PC-9 (cell line): Measurements from ENCODE around the gene RNASEH1. TPM values are rescaled to one million over a fixed set of nuclear protein-coding genes. Genes with fewer than 3 reads are reported as not detected.

Experiments used
- BruUV-seq: library from RNA; stranded (reverse); fragments of 400-500 nt; replicated peaks from 2 replicates; lab custom pipeline; 2021; lab: Mats Ljungman, UMichigan
- CTCF ChIA-PET: fragments of 300-600 bp; sonication (Branson Sonifier 250); formaldehyde crosslinking; loops from one replicate; lab custom pipeline; 2022; ENCODE audit warnings: antibody characterized with exemption; lab: Charles Lee
- POLR2A ChIA-PET: fragments of 300-600 bp; sonication (Branson Sonifier 250); formaldehyde crosslinking; loops from one replicate; lab custom pipeline; 2022; ENCODE audit warnings: antibody characterized with exemption; ENCODE audit not compliant: unreplicated experiment; lab: Charles Lee
- DNase-seq, 2 experiments: peaks; one replicate each; pipeline versions ENCODE4 v3.0.0 to v3.0.0-alpha.2; 2015 to 2022; ENCODE audit warnings: mixed read lengths in 1 of 2
- H2AFZ ChIP-seq: fragments of 200-600 bp; sonication (generic); 2 replicates; pipeline ENCODE4 v1.8.1; 2017; ENCODE audit warnings: antibody characterized with exemption
- H3F3A ChIP-seq: fragments of 200-600 bp; sonication (generic); 2 replicates; pipeline ENCODE4 v1.8.1; 2017; ENCODE audit warnings: antibody characterized with exemption, mild to moderate bottlenecking, low read depth; ENCODE audit not compliant: insufficient read depth
- H3K27ac ChIP-seq: fragments of 200-600 bp; sonication (generic); 2 replicates; pipeline ENCODE4 v1.6.1; 2016; ENCODE audit warnings: mixed run types
- H3K27me3 ChIP-seq: fragments of 200-600 bp; sonication (generic); 2 replicates; pipeline ENCODE4 v1.6.1; 2016; ENCODE audit warnings: low read depth, mixed run types; ENCODE audit not compliant: insufficient read depth
- H3K36me3 ChIP-seq: fragments of 200-600 bp; sonication (generic); 2 replicates; pipeline ENCODE4 v1.6.1; 2016; ENCODE audit warnings: low read depth, mixed run types
- H3K4me1 ChIP-seq: fragments of 200-600 bp; sonication (generic); replicated peaks from 2 replicates; pipeline ENCODE4 v1.6.1; 2016; ENCODE audit warnings: mixed run types; ENCODE audit not compliant: insufficient read depth
- H3K4me2 ChIP-seq: fragments of 200-600 bp; sonication (generic); 2 replicates; pipeline ENCODE4 v1.6.1; 2017; ENCODE audit warnings: mixed run types
- H3K4me3 ChIP-seq: fragments of 200-600 bp; sonication (generic); 2 replicates; pipeline ENCODE4 v1.6.1; 2016; ENCODE audit warnings: mixed run types
- H3K79me2 ChIP-seq: fragments of 200-600 bp; sonication (generic); 2 replicates; pipeline ENCODE4 v1.6.1; 2017; ENCODE audit warnings: low read depth, mixed run types
- H3K9me2 ChIP-seq: fragments of 200-600 bp; sonication (generic); 2 replicates; pipeline ENCODE4 v1.8.1; 2017; ENCODE audit warnings: mild to moderate bottlenecking; ENCODE audit not compliant: insufficient read depth
- H3K9me3 ChIP-seq: fragments of 200-600 bp; sonication (generic); 2 replicates; pipeline ENCODE4 v1.8.1; 2016; ENCODE audit warnings: low read depth; ENCODE audit not compliant: insufficient read depth
- H4K20me1 ChIP-seq: fragments of 200-600 bp; sonication (generic); 2 replicates; pipeline ENCODE4 v1.8.1; 2017; ENCODE audit not compliant: insufficient read depth
- EZH2 ChIP-seq: fragments of 200-600 bp; sonication (generic); IDR thresholded peaks from 2 replicates; pipeline ENCODE4 v1.8.0; 2017; ENCODE audit warnings: antibody characterized with exemption, low read depth
- intact Hi-C: fragments of 100-400 bp; cut with micrococcal nuclease; formaldehyde crosslinking; loops from one replicate; pipeline ENCODE4 v1.10.0; 2022; ENCODE audit not compliant: unreplicated experiment
- total RNA-seq: library from RNA; stranded (reverse); gene quantifications from 2 replicates; pipeline ENCODE4 v1.2.3, GENCODE V29; 2021
- TF ChIP-seq, protein P1 (sequence below): fragments of 200-600 bp; sonication (generic); conservative IDR thresholded peaks from 2 replicates; pipeline ENCODE4 v1.6.1; 2017; ENCODE audit warnings: mixed run types, antibody characterized with exemption, mild to moderate bottlenecking, moderate library complexity

The RNASEH1 gene
- total RNA-seq, 1 experiment from 2014 or later: 28.4 TPM

DNA sequence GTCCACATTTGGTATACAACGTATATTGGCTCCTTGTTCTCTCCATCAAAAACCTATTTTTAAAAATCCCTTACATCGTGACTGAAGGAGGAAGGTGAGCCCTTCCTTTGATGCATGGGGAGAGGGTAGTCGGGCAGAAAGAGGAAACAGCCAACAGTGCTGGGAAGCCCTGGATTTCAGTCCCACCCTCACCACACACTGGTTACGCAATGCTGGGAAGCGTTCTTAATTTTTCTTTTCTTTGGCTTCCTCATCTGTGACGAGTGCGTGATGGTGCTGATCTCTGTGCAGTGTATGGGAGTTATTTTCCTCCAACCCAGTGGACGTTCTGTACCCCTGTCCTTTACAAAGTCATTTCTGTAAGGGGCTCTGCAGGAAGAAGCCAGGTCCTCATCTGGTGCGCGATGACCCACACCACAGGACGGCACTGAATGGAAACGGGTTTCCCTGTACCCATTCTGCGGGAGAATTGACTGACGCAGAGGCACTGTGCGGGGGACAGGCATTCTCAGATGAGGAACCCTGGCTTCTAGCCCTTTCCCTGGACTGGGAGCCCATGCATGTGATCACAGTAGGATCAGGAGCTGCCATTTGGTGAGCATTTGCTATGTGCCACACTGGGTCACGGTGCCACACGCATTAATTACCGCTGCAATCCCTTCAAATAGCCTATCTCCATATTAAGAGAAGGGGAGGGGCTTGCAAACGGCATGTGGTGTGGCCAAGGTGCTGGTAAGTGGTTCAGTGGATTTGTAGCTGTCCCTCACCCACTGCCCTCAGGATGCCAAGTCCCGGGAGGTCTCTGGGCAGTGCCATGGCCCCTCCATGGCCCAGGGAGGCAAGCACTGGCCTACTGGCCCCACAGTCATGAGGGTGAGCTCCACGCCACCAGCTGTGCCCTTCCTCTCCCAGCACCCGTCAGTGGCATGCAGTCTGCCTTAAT, 41.0 kb upstream of the RNASEH1 start:
- ChIA-PET CTCF (no interaction called here), POLR2A (no interaction called here)
- no peaks in the 10 kb centered on the region for H3K9me2 ChIP-seq
- no peaks in the 10 kb centered on the region for H4K20me1 ChIP-seq
- no peaks in the 10 kb centered on the region for H3K4me1 ChIP-seq
- no peaks in the 10 kb centered on the region for H3K79me2 ChIP-seq
- no peaks in the 10 kb centered on the region for H3K36me3 ChIP-seq
- H3K4me2 ChIP-seq: no peak overlapping the region
- intact Hi-C loops: no loop called here
- TF ChIP-seq, protein P1, sequence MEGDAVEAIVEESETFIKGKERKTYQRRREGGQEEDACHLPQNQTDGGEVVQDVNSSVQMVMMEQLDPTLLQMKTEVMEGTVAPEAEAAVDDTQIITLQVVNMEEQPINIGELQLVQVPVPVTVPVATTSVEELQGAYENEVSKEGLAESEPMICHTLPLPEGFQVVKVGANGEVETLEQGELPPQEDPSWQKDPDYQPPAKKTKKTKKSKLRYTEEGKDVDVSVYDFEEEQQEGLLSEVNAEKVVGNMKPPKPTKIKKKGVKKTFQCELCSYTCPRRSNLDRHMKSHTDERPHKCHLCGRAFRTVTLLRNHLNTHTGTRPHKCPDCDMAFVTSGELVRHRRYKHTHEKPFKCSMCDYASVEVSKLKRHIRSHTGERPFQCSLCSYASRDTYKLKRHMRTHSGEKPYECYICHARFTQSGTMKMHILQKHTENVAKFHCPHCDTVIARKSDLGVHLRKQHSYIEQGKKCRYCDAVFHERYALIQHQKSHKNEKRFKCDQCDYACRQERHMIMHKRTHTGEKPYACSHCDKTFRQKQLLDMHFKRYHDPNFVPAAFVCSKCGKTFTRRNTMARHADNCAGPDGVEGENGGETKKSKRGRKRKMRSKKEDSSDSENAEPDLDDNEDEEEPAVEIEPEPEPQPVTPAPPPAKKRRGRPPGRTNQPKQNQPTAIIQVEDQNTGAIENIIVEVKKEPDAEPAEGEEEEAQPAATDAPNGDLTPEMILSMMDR: no peak
- TF ChIP-seq EZH2: no peak
- no peaks in the 10 kb centered on the region for H3K9me3 ChIP-seq
- H3K4me3 ChIP-seq: no peak overlapping the region
- no peak for DNase-seq
- no peaks in the 10 kb centered on the region for H3F3A ChIP-seq
- no peak overlapping the region for H2AFZ ChIP-seq
- H3K27me3 ChIP-seq: no peaks in the 10 kb centered on the region
- no TSS peak for BruUV-seq
- H3K27ac ChIP-seq: no peak overlapping the region

DNA sequence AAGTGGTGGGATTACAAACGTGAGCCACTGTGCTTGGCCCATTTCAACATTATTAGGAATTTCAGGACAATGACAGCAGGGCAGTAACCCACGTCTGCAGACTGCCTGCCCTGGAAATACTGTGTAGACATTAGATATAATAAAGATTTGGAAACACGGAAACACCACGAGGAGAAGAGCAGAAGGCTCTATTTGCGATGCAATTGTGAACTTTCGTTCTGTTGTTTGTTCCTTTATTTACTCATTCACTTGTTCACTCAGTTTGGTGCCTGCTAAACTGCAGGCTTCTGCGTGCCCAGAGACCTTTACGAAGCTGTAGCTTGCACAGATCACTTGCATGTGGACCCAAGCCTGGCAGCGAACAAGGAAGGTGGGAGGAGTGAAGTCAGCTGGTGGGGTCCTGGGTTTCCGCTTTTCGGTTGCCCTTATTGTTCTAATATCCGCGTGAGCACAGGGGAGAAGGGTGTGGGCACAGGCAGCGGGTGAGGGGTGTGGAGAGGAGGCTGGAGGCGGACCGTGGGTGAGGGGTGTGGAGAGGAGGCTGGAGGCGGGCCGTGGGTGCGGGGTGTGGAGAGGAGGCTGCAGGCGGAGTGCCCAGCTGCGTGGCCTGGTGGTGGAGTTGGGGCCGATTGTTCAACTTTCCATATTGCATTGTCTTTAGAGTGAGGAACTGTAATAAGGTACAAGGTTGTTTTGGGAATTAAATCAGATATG, 40.2 kb upstream of the RNASEH1 start:
- H3K4me2 ChIP-seq: no peak overlapping the region
- no peaks in the 10 kb centered on the region for H3K4me1 ChIP-seq
- no peak overlapping the region for H2AFZ ChIP-seq
- no peak for DNase-seq
- TF ChIP-seq, protein P1: no peak
- no peak for TF ChIP-seq EZH2
- no peaks in the 10 kb centered on the region for H3K36me3 ChIP-seq
- H4K20me1 ChIP-seq: no peaks in the 10 kb centered on the region
- no TSS peak for BruUV-seq
- ChIA-PET POLR2A (no interaction called here), CTCF (no interaction called here)
- H3K9me2 ChIP-seq: no peaks in the 10 kb centered on the region
- H3K27me3 ChIP-seq: no peaks in the 10 kb centered on the region
- H3K79me2 ChIP-seq: no peaks in the 10 kb centered on the region
- intact Hi-C loops: no loop called here
- H3K4me3 ChIP-seq: no peak overlapping the region
- H3K9me3 ChIP-seq: no peaks in the 10 kb centered on the region
- no peak overlapping the region for H3K27ac ChIP-seq
- H3F3A ChIP-seq: no peaks in the 10 kb centered on the region

- no peaks in the 10 kb centered on the region for H3K9me3 ChIP-seq
- H3F3A ChIP-seq: no peaks in the 10 kb centered on the region
- POLR2A ChIA-PET: no interaction called here
- CTCF ChIA-PET: no interaction called here
- H3K27me3 ChIP-seq: no peaks in the 10 kb centered on the region
- H3K4me2 ChIP-seq: no peak overlapping the region
- H3K36me3 ChIP-seq: no peaks in the 10 kb centered on the region
- no peak for DNase-seq
- H3K27ac ChIP-seq: no peak overlapping the region
- H3K9me2 ChIP-seq: no peaks in the 10 kb centered on the region
- no peak overlapping the region for H3K4me3 ChIP-seq
- intact Hi-C loops: no loop called here
- no TSS peak for BruUV-seq
- H2AFZ ChIP-seq: no peak overlapping the region
- H4K20me1 ChIP-seq: no peaks in the 10 kb centered on the region
- no peaks in the 10 kb centered on the region for H3K79me2 ChIP-seq
- no peaks in the 10 kb centered on the region for H3K4me1 ChIP-seq
- no peak for TF ChIP-seq EZH2
- TF ChIP-seq, protein P1: no peak
These were observed 39.4 kb upstream of the RNASEH1 start for GRCh38 chr2:3597567-3597966.
